ENCODE data around the gene RNF126. TPM values are rescaled to one million over a fixed set of nuclear protein-coding genes. Genes with fewer than 3 reads are reported as not detected.

The RNF126 gene
- total RNA-seq, 1 experiment from 2014 or later = 61.2 TPM

DNA sequence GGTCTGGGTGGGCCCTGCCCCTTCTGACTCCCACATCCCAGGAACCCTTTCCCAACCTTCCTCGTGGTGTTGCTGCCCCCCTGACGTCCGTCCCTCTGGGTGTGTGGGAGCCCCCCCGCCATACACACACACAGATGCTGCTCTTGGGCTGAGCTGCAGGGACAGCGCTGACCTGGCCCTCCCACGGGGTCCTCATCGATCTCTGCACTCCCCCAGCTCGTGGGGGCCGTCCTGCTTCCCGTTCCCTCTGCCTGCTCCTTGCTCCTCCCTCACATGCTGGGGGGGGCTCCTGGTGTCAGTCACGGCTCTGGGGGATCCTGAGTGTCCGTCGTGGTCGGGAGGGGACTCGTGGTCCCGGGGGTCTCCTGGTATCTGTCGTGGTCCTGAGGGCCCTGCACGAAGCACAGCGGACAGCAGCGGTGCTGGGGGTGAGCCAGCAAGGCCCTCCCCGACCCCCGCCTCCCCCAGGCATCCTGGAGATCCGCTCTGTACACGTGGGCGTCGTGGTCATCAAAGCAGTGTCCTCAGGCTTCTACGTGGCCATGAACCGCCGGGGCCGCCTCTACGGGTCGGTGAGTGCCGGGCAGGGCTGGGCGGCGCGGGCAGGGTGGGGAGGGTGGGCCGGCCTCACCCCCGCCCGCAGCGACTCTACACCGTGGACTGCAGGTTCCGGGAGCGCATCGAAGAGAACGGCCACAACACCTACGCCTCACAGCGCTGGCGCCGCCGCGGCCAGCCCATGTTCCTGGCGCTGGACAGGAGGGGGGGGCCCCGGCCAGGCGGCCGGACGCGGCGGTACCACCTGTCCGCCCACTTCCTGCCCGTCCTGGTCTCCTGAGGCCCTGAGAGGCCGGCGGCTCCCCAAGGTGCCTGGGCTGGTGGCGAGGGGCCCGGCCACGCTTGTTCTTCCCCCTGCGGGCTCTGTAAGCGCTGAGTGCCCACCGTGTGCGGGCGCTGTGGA lies 20.0 kb downstream of the RNF126 start:
- POLR2A ChIA-PET = interaction anchor here (0.6 kb wide), 1 partner anchor 86 kb away, joined by 3 read pairs; no protein-coding TSS in a partner anchor
- Histone ChIP-seq H3K4me3 (ENCODE audit: low read depth in 2 of 2, low read length in 2 of 2) (no peak overlapping the region), H3K9me3 (ENCODE audit: control insufficient read depth, insufficient read depth, low read depth, low read length) (no peaks in the 10 kb centered on the region), H3K4me1 (ENCODE audit: control insufficient read depth, insufficient read depth, low read length) (no peaks in the 10 kb centered on the region), H3K27ac (ENCODE audit: low read length) (no peak overlapping the region), H3K27me3 (ENCODE audit: control insufficient read depth, insufficient read depth, low read length) (no peaks in the 10 kb centered on the region), H3K36me3 (ENCODE audit: control insufficient read depth, insufficient read depth, low read length) (no peaks in the 10 kb centered on the region)
- TF ChIP-seq, protein P1, sequence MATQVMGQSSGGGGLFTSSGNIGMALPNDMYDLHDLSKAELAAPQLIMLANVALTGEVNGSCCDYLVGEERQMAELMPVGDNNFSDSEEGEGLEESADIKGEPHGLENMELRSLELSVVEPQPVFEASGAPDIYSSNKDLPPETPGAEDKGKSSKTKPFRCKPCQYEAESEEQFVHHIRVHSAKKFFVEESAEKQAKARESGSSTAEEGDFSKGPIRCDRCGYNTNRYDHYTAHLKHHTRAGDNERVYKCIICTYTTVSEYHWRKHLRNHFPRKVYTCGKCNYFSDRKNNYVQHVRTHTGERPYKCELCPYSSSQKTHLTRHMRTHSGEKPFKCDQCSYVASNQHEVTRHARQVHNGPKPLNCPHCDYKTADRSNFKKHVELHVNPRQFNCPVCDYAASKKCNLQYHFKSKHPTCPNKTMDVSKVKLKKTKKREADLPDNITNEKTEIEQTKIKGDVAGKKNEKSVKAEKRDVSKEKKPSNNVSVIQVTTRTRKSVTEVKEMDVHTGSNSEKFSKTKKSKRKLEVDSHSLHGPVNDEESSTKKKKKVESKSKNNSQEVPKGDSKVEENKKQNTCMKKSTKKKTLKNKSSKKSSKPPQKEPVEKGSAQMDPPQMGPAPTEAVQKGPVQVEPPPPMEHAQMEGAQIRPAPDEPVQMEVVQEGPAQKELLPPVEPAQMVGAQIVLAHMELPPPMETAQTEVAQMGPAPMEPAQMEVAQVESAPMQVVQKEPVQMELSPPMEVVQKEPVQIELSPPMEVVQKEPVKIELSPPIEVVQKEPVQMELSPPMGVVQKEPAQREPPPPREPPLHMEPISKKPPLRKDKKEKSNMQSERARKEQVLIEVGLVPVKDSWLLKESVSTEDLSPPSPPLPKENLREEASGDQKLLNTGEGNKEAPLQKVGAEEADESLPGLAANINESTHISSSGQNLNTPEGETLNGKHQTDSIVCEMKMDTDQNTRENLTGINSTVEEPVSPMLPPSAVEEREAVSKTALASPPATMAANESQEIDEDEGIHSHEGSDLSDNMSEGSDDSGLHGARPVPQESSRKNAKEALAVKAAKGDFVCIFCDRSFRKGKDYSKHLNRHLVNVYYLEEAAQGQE (IDR thresholded peaks at IDR 0.05; ENCODE audit: insufficient read depth in 1 of 2, low read depth in 2 of 2, low read length in 1 of 2) = no peak
- TF ChIP-seq POLR2AphosphoS5 (IDR thresholded peaks at IDR 0.05; ENCODE audit: low read depth, low read length) (no peak), SIN3A (IDR thresholded peaks at IDR 0.05; ENCODE audit: borderline replicate concordance, insufficient read depth, low read depth, low read length) (no peak), TCF7L2 (IDR thresholded peaks at IDR 0.05; ENCODE audit: low read depth, low read length) (no peak)
- TF ChIP-seq, protein P2, sequence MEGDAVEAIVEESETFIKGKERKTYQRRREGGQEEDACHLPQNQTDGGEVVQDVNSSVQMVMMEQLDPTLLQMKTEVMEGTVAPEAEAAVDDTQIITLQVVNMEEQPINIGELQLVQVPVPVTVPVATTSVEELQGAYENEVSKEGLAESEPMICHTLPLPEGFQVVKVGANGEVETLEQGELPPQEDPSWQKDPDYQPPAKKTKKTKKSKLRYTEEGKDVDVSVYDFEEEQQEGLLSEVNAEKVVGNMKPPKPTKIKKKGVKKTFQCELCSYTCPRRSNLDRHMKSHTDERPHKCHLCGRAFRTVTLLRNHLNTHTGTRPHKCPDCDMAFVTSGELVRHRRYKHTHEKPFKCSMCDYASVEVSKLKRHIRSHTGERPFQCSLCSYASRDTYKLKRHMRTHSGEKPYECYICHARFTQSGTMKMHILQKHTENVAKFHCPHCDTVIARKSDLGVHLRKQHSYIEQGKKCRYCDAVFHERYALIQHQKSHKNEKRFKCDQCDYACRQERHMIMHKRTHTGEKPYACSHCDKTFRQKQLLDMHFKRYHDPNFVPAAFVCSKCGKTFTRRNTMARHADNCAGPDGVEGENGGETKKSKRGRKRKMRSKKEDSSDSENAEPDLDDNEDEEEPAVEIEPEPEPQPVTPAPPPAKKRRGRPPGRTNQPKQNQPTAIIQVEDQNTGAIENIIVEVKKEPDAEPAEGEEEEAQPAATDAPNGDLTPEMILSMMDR (IDR thresholded peaks at IDR 0.05) = no peak
- ATAC-seq (no peak), DNase-seq (ENCODE audit: low read depth, low spot score) (no peak)
- CTCF ChIA-PET = no interaction called here
- intact Hi-C loops (cut with micrococcal nuclease; ENCODE audit: unreplicated experiment) (no loop called here), in situ Hi-C loops (cut with HindIII; ENCODE audit: low pct_unique_long_range_greater_than_20kb, low sequenced_read_pairs) (no loop called here)
- no TSS peak for BruUV-seq (replicated peaks)

DNA sequence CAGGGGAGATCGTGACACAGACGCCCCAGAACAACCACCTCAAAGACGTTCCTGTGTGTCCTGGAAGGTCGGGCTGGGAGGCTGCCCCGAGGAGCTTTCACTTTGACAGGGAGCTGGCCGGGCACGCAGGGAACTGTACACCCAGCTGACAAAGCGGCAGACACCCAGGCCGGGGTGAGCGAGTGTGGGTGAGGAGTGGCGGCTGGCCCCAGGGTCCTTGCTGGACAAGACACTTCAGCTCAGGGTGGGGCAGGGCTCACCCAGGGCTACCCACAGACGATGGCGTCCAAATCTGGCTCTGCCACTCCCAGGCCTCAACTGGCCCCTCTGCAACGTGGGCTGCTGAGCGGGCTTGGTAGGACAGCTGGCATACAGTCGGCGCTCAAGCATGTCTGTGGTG lies 21.3 kb downstream of the RNF126 start:
- TF ChIP-seq POLR2AphosphoS5 (IDR thresholded peaks at IDR 0.05; ENCODE audit: low read depth, low read length) (no peak), TCF7L2 (IDR thresholded peaks at IDR 0.05; ENCODE audit: low read depth, low read length) (no peak), SIN3A (IDR thresholded peaks at IDR 0.05; ENCODE audit: borderline replicate concordance, insufficient read depth, low read depth, low read length) (no peak)
- TF ChIP-seq, protein P1 (IDR thresholded peaks at IDR 0.05; ENCODE audit: insufficient read depth in 1 of 2, low read depth in 2 of 2, low read length in 1 of 2) = no peak
- TF ChIP-seq, protein P2 (IDR thresholded peaks at IDR 0.05) = no peak
- Histone ChIP-seq H3K27ac (ENCODE audit: low read length) (no peak overlapping the region), H3K9me3 (ENCODE audit: control insufficient read depth, insufficient read depth, low read depth, low read length) (no peaks in the 10 kb centered on the region), H3K27me3 (ENCODE audit: control insufficient read depth, insufficient read depth, low read length) (no peaks in the 10 kb centered on the region), H3K36me3 (ENCODE audit: control insufficient read depth, insufficient read depth, low read length) (no peaks in the 10 kb centered on the region), H3K4me1 (ENCODE audit: control insufficient read depth, insufficient read depth, low read length) (no peaks in the 10 kb centered on the region), H3K4me3 (ENCODE audit: low read depth in 2 of 2, low read length in 2 of 2) (no peak overlapping the region)
- ATAC-seq (no peak), DNase-seq (ENCODE audit: low read depth, low spot score) (no peak)
- CTCF ChIA-PET = no interaction called here
- BruUV-seq (replicated peaks) = no TSS peak
- POLR2A ChIA-PET = interaction anchor here (0.5 kb wide), 1 partner anchor 35 kb away, joined by 3 read pairs; no protein-coding TSS in a partner anchor
- in situ Hi-C loops (cut with HindIII; ENCODE audit: low pct_unique_long_range_greater_than_20kb, low sequenced_read_pairs) (no loop called here), intact Hi-C loops (cut with micrococcal nuclease; ENCODE audit: unreplicated experiment) (no loop called here)

All from Panc1 (cell line).